Hepatic stellate cell (primary cell): ENCODE measurements around the gene CD68.
"Not testable (repeated sequence)": the region's sequence is repeated elsewhere in the genome, so short reads cannot be mapped to it uniquely, and the experiment has no call there.

Experiments
- DNase-seq: peaks from one replicate; pipeline ENCODE4 v3.0.0; 2011; ENCODE audit warnings: low spot score

CD68 gene

DNA sequence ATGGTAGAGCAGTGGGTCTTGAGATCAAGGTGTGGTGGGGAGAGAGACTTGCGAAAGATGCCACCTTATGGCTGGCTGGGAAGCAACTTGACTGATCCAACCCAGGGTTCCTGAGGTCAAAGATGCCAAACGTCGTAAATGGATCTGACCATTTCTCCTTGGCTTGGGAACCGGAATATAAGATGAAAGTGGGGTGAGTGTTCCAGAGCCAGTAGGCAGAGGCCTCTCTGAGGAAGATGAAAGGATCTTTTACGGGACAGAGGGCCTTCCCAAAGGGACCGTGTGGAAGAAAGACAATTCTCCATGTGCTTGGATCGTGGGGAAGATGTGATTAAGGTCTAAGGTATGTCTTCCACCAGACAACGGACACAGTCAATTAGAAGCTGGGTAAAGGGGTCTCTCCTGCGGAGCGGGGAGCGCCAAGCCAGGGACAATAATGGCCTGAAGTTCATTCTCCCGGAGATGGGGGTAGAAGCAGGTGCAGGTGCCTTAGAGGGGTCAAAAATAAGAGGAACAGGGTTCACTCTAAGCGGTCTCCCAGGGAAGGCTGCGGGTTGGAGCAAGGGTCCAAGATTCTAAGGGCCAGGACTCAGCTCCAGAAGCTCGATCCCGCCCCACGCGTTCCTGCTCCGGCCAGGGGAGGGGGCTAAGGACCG is 34.5 kb downstream of the CD68 start:
- peak; percentile 58 for DNase-seq

DNA sequence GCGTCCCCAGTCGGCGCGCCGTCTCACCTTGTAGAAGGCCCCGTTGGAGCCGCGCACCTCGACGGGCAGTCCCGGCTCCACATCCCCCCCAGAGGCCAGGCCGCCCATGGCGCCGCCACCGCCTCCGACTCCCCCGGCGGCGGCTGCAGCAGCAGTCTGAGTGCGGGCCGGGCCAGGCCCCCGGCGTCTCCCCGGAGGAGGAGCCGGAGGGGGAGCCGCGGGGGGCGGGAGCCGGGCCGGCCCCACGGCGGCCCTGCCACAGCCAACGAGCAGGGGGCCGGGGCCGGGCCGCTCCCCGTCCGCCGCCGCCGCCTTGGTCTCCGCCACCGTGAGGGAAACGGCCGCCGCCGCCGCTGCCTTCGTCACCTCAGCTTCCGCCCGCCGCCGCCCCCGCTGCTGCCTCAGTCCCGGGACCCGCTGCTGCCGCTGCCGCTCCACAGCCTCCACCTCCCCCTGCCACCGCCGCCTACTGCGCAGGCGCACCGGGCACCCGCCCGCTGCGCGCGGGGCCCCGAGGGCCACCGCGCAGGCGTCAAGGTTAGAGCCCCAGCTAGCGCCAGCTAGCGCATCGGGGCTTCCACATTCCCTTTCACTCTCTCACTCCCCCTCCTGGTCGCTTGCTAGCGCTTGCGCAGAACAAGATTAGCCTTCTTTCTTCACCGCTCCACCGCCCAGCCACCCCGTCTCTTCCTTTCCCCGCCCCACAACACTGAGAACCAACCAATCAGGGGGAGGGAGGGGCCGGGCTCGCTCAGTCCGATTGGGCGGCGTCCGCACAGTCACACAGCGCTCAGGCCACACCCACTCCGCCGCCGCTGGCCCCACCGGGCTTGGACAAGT is 35.2 kb downstream of the CD68 start, which contains the start of gene FXR2:
Gene FXR2, minus strand, starts transcription at position 473 of the 840 bp plus-strand sequence. Its CDS starts 365 bp downstream, at position 108.
- peak; percentile 99 for DNase-seq

DNA sequence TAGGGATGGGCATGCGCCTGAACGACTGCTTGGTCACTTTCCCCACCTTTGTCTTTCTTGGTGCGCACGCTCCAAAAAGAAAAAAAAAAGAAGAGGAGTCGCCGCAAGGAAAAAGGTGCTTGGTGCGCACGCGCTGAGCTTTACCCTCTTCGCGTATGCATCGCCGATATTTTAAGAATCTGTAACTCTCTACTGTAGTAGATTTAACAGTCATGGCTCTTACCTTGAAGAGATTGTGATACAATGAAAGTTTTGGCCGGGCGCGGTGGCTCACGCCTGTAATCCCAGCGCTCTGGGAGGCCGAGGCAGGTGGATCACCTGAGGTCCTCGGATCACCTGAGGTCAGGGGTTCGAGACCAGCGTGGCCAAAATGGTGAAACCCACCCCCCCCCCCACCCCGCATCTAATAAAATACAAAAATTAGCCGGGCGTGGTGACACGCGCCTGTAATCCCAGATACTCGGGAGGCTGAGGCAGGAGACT is 35.9 kb downstream of the CD68 start:
- no peak for DNase-seq

DNA sequence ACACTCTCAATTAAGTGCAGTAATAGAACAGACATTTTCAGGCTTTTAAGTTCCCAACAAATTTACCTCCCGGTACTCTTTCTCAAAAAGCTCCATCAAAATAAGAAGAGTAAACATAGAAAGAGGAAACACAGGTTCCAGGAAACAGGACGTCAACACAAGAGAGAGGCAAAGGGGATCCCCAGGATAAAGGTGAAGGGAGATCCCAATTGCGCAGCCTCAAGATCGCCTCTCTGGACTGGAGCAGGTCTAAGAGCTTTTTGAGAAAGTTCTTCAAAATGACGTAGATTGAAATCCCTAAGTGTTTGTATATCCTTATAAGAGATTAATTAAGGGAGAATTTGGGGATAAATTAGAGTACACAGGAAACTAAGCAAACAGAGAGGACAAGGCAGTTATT is 39.2 kb downstream of the CD68 start:
- no peak for DNase-seq

DNA sequence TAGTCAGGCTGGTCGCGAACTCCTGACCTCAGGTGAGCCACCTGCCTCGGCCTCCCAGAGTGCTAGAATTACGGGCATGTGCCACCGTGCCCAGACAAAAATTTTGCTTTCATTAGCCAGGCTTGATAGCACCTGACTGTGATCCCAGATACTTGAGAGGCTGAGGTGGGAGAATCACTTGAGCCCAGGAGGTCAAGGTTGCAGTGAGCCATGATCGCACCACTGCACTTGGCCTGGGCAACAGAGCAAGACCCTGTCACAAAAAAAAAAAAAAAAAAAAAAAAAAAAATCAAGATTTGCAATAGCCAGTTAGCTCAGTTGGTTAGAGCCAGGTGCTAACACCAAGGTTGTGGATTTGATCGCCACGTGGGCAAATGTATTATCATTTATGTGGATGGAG is 41.4 kb downstream of the CD68 start:
- no peak for DNase-seq

DNA sequence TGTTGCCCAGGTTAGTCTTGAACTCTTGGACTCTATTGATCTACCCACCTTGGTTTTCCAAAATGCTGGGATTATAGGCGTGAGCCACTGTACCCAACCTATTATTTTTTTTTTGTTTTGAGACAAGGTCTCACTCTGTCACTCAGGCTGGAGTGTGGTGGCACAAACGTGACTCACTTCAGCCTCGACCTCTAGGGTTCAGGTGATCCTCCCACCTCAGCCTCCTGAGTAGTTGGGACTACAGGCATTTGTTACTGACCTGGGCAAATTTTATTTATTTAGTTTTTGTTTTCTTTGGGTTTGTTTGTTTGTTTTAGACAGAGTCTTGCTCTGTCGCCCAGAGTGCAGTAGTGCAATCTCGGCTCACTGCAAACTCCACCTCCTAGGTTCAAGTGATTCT is 44.2 kb downstream of the CD68 start:
- no peak for DNase-seq

DNA sequence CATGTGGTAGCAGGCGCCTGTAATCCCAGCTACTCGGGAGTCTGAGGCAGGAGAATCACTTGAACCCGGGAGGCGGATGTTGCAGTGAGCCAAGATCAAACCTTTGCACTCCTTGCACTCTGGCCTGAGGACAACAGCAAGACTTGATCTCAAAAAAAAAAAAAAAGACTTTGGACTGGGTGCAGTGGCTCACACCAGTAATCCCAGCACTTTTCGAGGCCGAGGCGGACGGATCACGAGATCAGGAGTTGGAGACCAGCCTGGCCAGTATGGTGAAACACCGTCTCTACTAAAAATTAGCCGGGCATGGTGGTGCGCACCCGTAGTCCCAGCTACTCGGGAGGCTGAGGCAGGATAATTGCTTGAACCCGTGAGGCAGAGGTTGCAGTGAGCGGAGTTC is 46.3 kb downstream of the CD68 start:
- not testable (repeated sequence) for DNase-seq

DNA sequence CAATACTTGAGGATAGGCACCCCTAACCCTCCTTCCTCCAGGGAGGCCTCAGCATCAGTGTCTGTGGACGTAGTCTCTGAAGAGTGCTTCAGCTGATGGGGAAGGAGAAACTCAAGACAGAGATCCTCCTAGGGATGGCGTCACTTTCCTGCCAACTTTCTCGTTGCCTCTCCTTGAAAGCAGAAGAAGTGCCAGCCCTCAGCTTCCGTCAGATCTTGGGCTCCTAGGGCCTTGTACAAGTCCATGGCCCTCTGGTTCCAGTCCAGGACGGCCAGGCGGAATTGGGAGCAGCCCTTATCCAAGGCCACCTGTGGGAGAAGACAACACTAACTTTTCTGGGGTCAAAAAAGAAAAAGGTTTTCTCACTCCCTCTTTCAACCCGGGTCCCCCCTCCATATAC is 46.9 kb downstream of the CD68 start:
- no peak for DNase-seq

DNA sequence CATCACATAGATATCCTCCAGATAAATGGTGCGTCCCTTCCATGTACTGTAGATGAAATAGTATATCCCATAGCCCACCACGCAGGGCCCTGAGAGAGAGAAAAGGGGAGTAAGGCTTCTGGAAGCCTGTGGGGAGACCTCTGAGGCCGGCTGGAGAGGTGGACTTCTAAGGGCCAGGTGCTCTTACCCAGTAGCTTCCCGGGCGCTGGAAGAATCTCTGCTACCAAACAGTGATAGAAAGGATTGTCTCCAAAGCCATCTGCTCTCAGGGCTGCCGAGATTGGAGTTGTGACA is 47.5 kb downstream of the CD68 start:
- no peak for DNase-seq

DNA sequence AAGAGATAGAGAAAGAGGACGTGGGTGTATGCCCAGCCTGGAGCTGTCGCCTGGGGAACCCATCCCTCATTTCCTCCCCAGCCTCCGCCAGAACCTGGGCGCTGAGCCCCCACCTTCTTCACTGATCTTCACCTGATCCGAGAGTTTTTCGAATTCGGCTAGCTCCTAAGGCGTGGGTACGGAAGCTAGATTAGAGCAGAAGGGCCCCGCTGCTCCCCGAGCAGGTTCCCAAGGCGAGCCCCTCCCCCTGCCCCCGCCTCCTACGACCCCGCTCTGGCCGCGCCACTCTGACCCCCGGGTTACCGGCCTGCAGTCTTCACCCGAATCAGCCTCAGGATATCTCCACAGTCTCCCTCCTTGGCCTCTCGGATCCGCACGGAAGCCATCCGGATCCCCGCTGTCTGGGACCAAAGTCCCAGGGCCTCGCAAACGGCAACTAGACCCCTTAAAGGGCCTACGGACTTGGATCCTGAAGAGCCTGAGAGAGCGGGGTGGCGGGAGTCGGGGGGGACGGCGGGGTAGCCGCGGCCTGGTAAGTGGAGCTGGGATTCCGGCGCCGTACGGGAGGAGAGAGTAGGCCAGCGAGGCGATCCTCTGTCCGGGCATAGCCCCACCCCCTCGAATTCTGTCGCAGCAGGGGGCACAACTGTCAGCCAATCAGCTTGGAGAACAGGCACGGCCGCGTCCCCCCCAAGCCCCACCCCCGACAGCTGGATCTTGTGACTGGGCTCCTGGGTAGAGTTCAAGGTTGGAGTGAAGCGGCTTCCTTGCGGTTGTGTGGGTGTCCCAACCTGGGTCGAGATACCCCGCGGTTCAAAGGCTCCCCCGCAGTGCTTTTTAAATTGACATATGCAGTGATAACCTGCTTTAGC is 48.0 kb downstream of the CD68 start, which contains the start of gene SAT2:
Gene SAT2, minus strand, starts transcription at position 572 of the 872 bp plus-strand sequence. Its CDS starts 186 bp downstream, at position 386.
- peak; percentile 100 for DNase-seq

DNA sequence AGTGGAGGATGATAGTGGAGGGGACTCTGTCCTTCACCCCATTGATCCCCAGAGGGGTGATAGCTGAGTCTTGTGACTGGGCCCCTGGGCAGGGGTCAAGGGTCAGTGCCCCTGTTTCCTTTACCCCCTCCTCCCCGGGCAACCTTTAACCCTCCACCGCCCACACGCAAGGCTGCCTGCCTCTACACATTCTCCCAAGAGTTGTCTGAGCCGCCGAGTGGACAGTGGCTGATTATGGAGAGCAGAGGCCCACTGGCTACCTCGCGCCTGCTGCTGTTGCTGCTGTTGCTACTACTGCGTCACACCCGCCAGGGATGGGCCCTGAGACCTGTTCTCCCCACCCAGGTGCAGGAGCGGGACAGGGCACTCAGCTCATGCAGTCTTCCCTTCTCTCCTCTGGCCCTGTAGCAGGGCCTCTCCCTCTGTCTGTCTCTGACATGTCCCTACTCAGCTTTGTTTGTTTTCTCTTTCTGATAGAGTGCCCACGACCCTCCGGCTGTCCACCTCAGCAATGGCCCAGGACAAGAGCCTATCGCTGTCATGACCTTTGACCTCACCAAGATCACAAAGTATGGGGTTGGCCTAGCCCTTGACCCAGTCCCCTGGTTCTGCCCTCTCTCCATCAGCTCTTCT is 50.6 kb downstream of the CD68 start, which contains the start of gene SHBG:
Gene SHBG, plus strand, starts transcription at position 197 of the 633 bp plus-strand sequence. Its CDS starts 38 bp downstream, at position 235.
- no peak for DNase-seq
